CD4-positive, alpha-beta T cell treated with Interferon gamma for 1 hour (primary cell): ENCODE results near the gene SH3TC1.

Experiments used
- DNase-seq: peaks from one replicate; pipeline ENCODE4 v3.0.0-alpha.2; 2020

SH3TC1 gene

DNA sequence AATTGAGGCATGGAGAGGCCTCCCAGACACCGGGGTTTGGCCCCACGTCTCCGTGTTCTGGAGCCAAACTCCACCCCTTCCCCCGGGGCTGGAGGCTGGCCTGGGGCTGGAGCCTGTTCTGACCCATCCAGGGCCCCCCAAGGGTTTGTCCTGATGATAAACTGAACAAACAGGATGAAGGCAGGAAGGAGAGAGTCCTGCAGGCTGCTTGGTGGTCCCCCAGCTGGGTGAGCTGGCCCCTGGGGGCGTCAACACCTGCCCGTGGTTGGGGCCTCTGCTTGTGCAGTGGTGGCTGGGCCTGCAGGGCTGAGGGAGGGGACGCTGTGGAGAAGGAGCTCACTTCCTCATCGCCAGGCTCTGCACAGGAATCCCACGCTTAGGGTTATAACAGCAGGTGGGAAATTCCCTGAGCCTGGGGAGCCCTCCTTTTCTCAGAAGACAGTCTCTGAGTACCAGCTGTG, 2.3 kb downstream of the SH3TC1 start:
- DNase-seq, result peak; percentile 68

- no peak for DNase-seq
Measured at GRCh38 chr4:8202108-8203051, 3.3 kb downstream of the SH3TC1 start.

- DNase-seq, result no peak
Measured at GRCh38 chr4:8203052-8203401, 3.9 kb downstream of the SH3TC1 start.

DNA sequence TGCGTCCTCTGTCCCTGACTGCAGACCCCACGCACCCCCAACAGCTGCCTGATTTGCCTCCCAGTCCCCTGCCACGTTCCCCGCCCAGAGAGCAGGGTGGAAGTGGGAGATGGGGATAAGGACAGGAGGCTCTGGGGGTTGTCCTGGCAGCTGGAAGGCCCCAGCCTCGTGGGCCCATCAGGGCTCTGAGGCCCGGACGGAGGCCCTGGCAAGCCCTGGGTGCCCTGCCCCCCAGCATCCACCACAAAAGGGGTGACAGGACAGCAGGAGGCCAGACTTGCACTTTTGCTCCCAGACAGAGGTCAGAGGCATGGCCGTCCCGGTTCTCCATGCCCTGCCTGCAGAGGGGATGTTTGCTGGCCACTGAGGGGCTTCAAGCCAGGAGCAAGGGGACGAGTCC, 4.7 kb downstream of the SH3TC1 start:
- no peak for DNase-seq

GRCh38 chr4:8204576-8205227, 5.6 kb downstream of the SH3TC1 start:
- no peak for DNase-seq

GRCh38 chr4:8205241-8205707, 6.2 kb downstream of the SH3TC1 start:
- DNase-seq, result peak; percentile 36

DNA sequence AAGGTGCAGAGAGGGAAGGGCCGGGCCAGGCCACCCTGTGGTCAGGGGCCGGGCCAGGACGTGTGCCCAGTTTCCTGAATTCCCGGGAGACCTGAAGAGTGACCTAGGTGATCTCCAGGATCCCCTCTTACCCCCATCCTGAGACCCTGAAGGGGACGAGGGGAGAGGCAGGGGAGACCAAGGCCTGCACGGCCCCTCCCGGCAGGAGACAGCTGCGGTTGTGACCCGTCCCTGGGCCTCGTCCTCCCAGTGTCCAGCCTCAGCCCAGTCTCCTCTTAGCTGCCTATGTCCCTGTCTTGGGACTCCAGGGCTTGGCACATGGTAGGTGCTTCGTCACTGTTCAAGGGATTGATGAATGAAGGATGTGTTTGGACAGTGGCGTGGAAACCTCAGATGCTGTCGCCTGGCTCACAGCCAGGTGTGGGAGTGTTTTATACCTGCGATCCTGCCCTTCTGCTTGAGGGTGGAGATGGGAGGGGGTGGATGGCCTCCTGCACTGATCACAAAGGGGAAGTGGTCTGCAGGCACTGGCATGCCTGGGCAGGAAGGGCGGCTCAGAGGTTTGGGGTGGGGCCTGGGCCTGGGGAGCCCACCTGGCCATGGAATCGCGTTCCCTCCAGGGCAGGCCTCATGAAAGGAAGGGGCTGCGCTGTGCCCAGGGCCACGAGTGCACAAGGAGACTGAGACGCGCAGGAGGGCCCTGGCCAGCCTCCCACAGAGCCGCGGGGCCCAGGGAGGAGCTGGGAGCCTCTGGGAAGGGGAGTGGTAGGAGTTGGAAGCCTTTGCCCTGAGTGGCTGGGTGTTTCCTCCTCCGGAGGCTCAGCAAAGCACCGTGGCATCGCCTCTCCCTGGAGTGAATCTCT, 6.9 kb downstream of the SH3TC1 start:
- DNase-seq, result peak; percentile 32

DNA sequence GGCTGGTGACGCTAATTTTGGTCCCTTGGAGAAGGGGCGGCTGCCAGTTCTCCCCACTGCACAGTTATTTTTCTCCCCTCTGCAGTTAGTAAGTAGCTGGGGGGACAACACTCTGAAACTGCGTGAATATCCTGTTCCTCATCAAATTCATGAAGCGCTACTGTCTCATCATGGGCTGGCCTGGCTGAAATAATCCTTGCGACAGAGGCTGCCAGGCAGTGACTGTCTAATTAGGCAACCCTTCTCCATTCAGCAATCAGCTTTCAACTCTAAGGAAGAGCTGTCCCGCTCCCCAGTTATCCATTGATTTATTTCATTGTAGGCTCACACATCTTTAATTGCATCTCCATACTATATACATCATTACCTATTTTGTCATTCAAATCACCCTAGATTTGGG, 8.2 kb downstream of the SH3TC1 start:
- peak; percentile 33 for DNase-seq

GRCh38 chr4:8208565-8208964, 9.5 kb downstream of the SH3TC1 start:
- DNase-seq, result no peak

GRCh38 chr4:8209181-8209874, 10.2 kb downstream of the SH3TC1 start:
- DNase-seq, result no peak

GRCh38 chr4:8210010-8210409, 10.9 kb downstream of the SH3TC1 start:
- no peak for DNase-seq

GRCh38 chr4:8210616-8211015, 11.5 kb downstream of the SH3TC1 start:
- no peak for DNase-seq

GRCh38 chr4:8211251-8211650, 12.2 kb downstream of the SH3TC1 start:
- no peak for DNase-seq

GRCh38 chr4:8211737-8212581, 12.9 kb downstream of the SH3TC1 start:
- DNase-seq, result no peak

DNA sequence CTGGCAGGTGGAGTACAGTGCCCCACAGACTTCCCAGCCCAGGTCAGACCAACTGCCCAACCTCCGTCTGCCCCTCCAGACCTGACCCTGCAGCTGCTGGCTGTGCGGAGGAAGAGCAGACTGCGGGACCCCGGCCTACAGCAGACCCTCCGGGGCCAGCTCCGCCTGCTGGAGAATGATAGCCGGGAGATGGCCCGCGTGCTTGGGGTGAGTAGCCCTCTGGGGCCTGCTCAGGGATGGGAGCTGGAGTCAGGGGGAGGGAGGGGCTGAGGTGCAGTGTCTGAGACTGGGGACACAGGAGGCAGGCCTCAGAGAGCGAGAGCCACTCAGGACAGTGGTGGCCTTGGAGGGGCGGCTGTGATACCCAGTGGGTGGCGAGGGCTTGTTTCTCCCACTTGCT, 13.5 kb downstream of the SH3TC1 start:
- no peak for DNase-seq

- DNase-seq, result no peak
Measured at GRCh38 chr4:8213121-8213520, 14.0 kb downstream of the SH3TC1 start.

- no peak for DNase-seq
Measured at GRCh38 chr4:8214136-8214535, 15.0 kb downstream of the SH3TC1 start.

- no peak for DNase-seq
Measured at GRCh38 chr4:8215001-8215427, 15.9 kb downstream of the SH3TC1 start.

DNA sequence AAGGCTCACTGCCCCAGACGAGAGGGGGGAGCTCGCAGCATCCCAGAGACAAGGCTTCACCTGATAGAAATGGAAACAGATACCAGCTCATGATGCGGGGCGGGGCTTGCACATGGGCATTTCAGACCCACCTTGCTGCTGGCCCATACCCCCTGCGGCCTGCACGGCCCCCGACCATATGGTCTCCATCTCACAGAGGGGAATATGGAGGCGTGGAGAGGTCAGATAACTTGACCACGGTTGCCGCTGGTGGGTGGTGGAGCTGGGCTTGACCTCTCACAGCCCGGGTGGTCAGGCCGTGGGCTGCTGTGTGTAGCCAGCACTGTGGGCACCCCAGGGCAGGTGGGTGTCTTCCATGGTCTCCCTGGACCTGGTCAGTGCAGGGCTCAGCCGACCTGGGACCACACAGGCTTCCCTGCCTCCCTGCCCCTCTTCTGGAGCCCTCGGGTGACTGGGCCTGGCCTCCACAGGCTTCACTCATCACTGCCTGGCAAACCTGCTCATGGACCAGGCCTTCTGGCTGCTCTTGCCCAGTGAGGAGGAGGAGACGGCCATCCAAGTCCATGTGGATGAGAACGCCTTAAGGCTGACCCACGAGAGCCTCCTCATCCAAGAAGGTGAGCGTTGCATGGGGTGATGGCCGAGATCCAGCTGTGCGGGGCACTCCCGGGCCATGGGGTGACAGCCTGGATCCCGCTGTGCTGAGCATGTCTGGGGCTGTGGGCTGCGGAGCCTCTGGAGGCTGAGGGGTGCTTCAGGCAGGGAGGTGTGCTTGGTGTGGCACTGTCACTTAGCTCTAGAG, 16.8 kb downstream of the SH3TC1 start:
- no peak for DNase-seq

DNA sequence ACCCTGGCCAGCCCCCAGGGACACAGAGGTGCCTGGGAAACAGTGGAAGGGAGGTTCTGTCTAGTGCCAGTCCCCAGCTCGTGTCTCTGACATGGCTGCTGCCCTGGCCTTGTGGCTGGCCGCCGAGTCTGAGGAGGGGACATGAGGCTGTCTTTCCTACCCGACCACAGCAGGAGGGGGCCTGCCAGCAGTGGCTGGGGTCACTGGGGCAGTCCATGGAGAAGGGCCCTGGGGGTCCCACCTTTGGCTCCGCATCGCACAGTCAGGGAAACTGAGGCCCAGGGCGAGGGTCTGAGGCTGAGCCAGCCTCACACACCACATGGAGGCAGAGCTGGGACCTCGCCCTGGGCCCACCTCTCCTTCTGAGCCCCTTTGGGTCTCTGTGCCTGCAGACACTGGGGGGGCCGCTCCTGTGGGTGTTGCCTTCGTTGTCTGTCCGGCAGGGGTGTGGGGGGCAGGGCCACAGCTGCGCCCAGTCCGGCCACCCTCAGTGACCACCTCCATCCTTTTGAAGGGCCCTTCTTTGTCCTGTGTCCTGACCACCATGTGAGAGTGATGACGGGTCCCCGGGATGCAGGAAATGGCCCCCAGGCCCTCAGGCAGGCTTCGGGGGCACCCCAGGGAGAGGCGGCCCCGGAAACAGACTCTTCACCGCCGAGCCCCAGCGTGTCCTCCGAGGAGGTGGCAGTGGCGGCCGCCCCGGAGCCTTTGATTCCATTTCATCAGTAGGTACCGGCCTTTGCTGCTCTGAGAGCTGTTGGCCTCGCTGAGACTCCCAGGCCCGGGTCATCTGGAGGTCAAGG, 17.6 kb downstream of the SH3TC1 start:
- no peak for DNase-seq
